Measurements from ENCODE around the gene PPP1R1B.
A peak's percentile ranks its signal among the peaks of the same experiment; 100 is the strongest.

Gene PPP1R1B

GRCh38 chr17:39651923-39652586 is 25.3 kb downstream of the PPP1R1B start:
- DNase-seq (ENCODE audit: extremely low read depth in 1 of 2, low read depth in 1 of 2), result no peak

GRCh38 chr17:39652587-39653315 is 26.0 kb downstream of the PPP1R1B start:
- DNase-seq (ENCODE audit: extremely low read depth in 1 of 2, low read depth in 1 of 2), result no peak

DNA sequence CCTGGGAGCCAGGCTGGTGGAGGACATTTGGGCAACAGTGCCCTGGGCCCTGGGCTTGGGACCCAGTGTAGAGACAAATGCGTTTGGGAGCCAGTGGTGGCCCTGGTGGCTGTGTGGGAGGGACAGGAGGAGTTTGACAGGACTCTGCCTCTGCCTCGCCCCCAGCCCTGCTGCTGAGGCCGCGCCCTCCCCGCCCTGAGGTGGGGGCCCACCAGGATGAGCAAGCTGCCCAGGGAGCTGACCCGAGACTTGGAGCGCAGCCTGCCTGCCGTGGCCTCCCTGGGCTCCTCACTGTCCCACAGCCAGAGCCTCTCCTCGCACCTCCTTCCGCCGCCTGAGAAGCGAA is 26.5 kb downstream of the PPP1R1B start:
- no peak for DNase-seq (ENCODE audit: extremely low read depth in 1 of 2, low read depth in 1 of 2)

- DNase-seq (ENCODE audit: extremely low read depth in 1 of 2, low read depth in 1 of 2), result peak; percentile 36 to 67
Observed at GRCh38 chr17:39653662-39654331, 27.0 kb downstream of the PPP1R1B start.

DNA sequence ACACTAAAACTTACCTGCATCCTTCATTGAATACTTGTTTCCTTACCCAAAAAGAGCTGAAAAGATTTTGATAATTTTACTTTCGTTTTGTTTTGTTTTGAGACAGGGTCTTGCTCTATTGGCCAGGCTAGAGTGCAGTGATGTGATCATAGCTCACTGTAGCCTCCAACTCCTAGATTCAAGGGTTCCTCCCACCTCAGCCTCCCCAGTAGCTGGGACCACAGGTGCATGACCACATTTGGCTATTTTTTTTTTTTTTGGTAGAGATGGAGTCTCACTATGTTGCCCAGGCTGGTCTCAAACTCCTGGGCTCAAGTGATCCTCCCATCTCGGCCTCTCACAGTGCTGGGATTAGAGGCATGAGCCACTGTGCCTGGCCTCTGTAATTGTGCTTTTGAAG is 28.4 kb downstream of the PPP1R1B start:
- DNase-seq (ENCODE audit: extremely low read depth in 1 of 2, low read depth in 1 of 2), result no peak

DNA sequence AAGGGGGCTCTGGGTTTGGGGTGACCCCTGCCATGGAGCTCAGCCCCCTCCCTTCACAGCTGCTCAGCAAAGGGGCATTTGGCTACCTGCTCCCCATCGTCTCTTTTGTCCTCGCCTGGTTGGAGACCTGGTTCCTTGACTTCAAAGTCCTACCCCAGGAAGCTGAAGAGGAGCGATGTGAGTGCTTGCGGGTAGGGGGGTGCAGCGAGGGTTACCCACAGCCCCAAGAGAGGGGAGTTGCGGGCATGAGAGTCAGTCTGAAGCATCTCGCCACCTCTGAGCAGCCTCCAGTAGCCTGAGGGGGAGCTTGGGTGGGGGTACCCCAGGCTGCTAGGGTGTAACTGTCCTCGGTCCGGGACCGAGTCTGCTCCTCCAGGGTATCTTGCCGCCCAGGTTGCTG is 31.6 kb downstream of the PPP1R1B start:
- DNase-seq (ENCODE audit: extremely low read depth in 1 of 2, low read depth in 1 of 2), result no peak

DNA sequence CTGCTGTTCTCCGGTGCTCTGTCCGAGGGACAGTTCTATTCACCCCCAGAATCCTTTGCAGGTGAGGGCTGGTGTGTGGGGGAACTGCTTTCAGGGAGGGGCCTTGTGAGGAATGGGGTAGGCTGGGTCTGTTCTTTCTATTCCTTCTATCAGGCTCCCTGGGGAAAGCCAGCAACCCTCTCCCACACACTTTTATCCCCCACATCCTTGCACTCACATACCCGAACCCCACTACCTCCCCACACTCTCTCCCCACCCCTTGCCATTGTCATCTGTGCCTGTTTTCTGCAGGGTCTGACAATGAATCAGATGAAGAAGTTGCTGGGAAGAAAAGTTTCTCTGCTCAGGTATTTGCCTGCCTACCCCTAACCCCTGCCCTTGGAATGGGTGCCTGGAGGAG is 32.0 kb downstream of the PPP1R1B start:
- DNase-seq (ENCODE audit: extremely low read depth in 1 of 2, low read depth in 1 of 2), result no peak

DNA sequence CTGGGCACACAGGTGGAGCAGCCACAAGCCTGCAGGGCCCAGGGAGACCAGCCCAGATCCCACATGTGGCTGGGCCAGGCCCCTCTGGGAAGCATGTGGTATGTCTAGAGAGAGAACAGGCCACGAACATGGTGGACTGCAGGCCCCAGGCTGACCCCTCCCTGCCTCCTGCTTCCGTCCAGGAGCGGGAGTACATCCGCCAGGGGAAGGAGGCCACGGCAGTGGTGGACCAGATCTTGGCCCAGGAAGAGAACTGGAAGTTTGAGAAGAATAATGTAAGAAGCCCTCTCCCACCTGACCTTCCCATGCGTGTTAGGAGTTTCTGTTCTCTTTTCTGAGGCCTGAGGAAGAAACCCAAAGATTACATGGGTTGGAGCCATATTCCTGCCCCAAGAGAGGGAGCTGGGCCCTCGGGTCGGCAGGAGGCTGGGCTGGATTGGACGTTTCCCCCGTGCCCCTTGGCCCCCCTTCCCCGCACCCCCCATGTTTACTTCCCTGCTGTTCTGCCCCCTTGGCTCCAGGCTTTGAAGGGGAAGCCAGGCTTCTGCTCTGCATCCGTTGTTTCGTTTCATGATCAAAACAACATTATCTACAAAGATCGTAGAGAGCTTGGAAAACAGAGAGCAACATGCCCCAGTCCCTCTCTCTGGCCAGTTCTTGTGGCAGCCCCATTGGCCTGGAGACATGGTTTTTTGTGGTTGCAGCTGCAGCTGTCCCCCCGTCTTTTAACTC is 32.7 kb downstream of the PPP1R1B start:
- no peak for DNase-seq (ENCODE audit: extremely low read depth in 1 of 2, low read depth in 1 of 2)

DNA sequence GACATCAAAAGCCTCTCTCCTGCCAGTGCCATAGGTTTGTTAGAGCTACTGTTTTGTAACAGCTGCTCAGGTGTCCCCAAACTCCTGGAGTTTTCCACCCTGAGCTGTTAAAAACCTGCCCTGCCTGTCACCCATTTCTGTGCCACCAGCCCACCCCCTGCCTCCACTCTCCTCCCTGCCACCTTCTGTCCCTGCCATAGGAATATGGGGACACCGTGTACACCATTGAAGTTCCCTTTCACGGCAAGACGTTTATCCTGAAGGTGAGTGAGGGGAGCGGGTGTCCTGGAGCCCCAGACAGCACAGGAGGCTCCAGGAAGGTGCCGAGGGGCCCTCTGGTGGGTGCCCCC is 33.2 kb downstream of the PPP1R1B start:
- no peak for DNase-seq (ENCODE audit: extremely low read depth in 1 of 2, low read depth in 1 of 2)

DNA sequence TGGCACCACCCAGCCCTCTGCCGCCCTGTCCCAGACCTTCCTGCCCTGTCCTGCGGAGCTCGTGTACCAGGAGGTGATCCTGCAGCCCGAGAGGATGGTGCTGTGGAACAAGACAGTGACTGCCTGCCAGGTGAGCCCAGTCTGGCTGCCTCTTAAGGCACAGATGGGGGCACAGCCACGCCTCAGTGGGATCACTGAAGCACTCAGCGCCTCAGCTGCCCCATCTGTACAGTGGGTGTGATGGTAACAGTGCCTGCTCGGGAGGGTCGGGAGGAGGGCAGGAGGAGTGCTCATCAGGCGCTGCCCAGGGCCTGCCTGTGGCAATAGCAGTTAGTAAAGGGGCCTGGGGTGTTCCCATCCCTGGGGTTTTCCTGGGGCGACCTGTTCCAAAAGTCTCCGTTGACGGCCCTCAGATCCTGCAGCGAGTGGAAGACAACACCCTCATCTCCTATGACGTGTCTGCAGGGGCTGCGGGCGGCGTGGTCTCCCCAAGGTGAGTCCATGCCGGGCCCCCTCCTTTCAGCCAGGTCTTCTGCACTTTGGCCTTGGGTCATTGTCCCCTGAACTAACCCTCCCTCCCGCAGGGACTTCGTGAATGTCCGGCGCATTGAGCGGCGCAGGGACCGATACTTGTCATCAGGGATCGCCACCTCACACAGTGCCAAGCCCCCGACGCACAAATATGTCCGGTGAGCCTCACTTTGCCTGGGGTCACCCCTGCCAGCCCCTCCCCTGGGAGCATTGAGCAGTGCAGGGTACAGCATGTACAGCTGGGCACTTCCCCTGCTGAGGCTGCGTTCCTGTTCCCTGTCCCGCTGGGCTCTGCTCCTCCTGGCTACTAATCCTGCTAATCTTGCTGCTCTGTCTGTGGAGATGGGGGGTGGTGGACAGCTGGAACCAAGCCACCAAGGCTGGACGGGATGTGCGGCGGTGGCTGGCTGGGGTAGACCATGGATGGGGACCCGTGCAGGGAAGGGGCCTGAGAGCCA is 33.9 kb downstream of the PPP1R1B start:
- no peak for DNase-seq (ENCODE audit: extremely low read depth in 1 of 2, low read depth in 1 of 2)

- DNase-seq (ENCODE audit: extremely low read depth in 1 of 2, low read depth in 1 of 2), result no peak
Observed at GRCh38 chr17:39661744-39662541, 35.2 kb downstream of the PPP1R1B start.

DNA sequence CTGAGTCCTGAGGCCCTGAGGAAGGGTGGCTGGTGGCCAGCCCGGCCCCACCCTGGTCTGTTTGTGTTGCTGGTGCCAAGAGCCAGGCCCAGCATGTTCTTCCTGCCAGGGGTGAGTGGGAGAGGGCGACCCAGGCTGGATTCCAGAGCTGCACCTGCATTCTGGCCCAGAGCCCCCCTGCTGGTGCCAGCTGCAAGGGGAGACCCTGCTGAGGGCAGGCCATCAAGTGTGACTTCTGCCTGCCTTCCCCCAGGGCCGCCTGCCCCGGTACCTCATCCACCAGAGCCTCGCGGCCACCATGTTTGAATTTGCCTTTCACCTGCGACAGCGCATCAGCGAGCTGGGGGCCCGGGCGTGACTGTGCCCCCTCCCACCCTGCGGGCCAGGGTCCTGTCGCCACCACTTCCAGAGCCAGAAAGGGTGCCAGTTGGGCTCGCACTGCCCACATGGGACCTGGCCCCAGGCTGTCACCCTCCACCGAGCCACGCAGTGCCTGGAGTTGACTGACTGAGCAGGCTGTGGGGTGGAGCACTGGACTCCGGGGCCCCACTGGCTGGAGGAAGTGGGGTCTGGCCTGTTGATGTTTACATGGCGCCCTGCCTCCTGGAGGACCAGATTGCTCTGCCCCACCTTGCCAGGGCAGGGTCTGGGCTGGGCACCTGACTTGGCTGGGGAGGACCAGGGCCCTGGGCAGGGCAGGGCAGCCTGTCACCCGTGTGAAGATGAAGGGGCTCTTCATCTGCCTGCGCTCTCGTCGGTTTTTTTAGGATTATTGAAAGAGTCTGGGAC is 36.0 kb downstream of the PPP1R1B start:
- DNase-seq (ENCODE audit: extremely low read depth in 1 of 2, low read depth in 1 of 2), result no peak

DNA sequence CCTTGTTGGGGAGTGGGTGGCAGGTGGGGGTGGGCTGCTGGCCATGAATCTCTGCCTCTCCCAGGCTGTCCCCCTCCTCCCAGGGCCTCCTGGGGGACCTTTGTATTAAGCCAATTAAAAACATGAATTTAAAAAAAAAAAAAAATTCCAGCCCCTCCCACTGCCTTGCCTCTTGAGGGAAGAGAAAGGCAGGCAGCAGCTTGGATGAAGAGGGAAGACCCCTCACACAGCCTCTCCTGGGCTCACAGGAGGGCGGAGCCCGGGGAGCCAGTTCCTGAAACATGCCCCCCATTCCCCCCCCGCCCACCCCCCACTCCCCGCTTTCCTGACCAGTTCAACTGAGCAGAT is 36.6 kb downstream of the PPP1R1B start:
- no peak for DNase-seq (ENCODE audit: extremely low read depth in 1 of 2, low read depth in 1 of 2)

- no peak for DNase-seq (ENCODE audit: extremely low read depth in 1 of 2, low read depth in 1 of 2)
Observed at GRCh38 chr17:39663688-39664580, 37.2 kb downstream of the PPP1R1B start.

DNA sequence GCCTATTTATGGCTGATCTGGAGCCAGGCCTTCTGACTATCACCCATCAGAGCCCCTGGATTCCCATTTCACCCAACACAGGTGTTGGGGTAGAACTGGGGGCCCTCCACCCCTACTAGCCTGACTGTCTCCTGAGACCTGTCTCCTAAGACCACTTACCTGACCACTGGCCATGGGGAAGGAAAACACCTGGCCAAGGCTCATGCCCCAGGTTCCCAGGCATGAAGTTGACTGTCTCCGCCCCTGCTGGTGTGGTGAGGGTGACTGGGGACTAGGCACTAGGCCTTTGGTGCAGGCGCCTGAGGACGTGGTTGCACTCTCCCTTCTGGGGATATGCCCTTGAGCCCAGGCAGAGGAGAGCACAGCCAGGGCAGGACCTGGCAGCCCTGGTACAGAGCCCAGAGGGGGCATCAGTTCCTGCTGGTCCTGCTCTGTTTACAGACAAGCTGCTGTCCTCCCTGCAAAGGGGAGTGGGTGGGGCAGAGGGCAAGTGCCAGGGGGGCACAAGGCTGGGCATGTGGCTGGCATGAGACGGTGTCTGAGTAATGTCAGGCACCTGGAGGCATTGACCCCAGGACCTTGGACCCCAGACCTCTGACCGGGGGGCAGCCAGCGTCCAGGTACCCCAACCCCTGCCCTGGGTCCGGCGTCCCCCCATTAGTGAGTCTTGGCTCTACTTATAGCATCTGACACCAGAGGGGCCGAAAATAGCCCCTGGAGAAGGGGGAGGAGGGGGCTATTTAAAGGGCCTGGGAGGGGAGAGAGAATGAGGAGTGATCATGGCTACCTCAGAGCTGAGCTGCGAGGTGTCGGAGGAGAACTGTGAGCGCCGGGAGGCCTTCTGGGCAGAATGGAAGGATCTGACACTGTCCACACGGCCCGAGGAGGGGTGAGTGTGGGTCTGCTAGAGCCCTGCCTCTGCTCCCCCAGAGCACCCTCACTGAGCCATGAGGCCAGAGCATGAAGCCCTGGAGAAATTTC is 38.1 kb downstream of the PPP1R1B start, which contains the start of gene TCAP:
TSS of gene TCAP (plus strand) at position 769 of the 981 bp plus-strand sequence. CDS start at position 780, 11 bp downstream.
- no peak for DNase-seq (ENCODE audit: extremely low read depth in 1 of 2, low read depth in 1 of 2)

GRCh38 chr17:39665642-39666224 is 39.0 kb downstream of the PPP1R1B start:
- DNase-seq (ENCODE audit: extremely low read depth in 1 of 2, low read depth in 1 of 2), result no peak

Data from stimulated activated CD8-positive, alpha-beta memory T cell treated with anti-CD3 and anti-CD28 coated beads, Interleukin-7, amount 100 ng/mL, for 48 hours (primary cell).